Mesendoderm (in vitro differentiated cells): ENCODE data around the gene BBS1.
"Not testable (repeated sequence)": the region's sequence is repeated elsewhere in the genome, so short reads cannot be mapped to it uniquely, and the experiment has no call there.

ENCODE experiments used
- DNase-seq: peaks from one replicate; pipeline ENCODE4 v3.0.0; 2013
- H2AK5ac ChIP-seq: 2 replicates; pipeline ENCODE4 v1.6.1; 2013; ENCODE audit warnings: low read length, inconsistent platforms
- H2BK120ac ChIP-seq: 2 replicates; pipeline ENCODE4 v1.6.1; 2013; ENCODE audit warnings: low read depth, mild to moderate bottlenecking, low read length, moderate library complexity, mixed read lengths
- H2BK15ac ChIP-seq: replicated peaks from 2 replicates; pipeline ENCODE4 v1.6.1; 2013; ENCODE audit warnings: low read depth, mild to moderate bottlenecking, moderate library complexity
- H2BK5ac ChIP-seq: 2 replicates; pipeline ENCODE4 v1.6.1; 2013; ENCODE audit warnings: low read length, inconsistent platforms
- H3K18ac ChIP-seq: 2 replicates; pipeline ENCODE4 v1.6.1; 2013; ENCODE audit warnings: mild to moderate bottlenecking, low read length, mixed read lengths
- H3K23ac ChIP-seq: one replicate; pipeline ENCODE4 v1.6.1; 2013; ENCODE audit warnings: low read length
- H3K27ac ChIP-seq: 2 replicates; pipeline ENCODE4 v1.5.1; 2013; ENCODE audit warnings: low read depth, mild to moderate bottlenecking, inconsistent platforms, low read length, moderate library complexity
- H3K27me3 ChIP-seq: 2 replicates; pipeline ENCODE4 v1.6.1; 2013; ENCODE audit warnings: low read length, control low read depth, mild to moderate bottlenecking, inconsistent platforms; ENCODE audit not compliant: insufficient read depth, poor library complexity
- H3K36me3 ChIP-seq: 2 replicates; pipeline ENCODE4 v1.6.1; 2013; ENCODE audit warnings: low read length, inconsistent platforms; ENCODE audit not compliant: control insufficient read depth, insufficient read depth
- H3K4ac ChIP-seq: one replicate; pipeline ENCODE4 v1.6.1; 2013; ENCODE audit warnings: low read depth, mild to moderate bottlenecking, low read length, moderate library complexity
- H3K4me1 ChIP-seq: 2 replicates; pipeline ENCODE4 v1.6.1; 2013; ENCODE audit warnings: low read depth, low read length, inconsistent platforms; ENCODE audit not compliant: control insufficient read depth
- H3K4me2 ChIP-seq: 2 replicates; pipeline ENCODE4 v1.6.1; 2013; ENCODE audit warnings: low read length
- H3K4me3 ChIP-seq: 2 replicates; pipeline ENCODE4 v1.5.1; 2013; ENCODE audit warnings: mild to moderate bottlenecking, low read length
- H3K56ac ChIP-seq: one replicate; pipeline ENCODE4 v1.6.1; 2013; ENCODE audit warnings: low read length
- H3K79me1 ChIP-seq: 2 replicates; pipeline ENCODE4 v1.6.1; 2013; ENCODE audit warnings: low read length, inconsistent platforms
- H3K79me2 ChIP-seq: 2 replicates; pipeline ENCODE4 v1.6.1; 2013; ENCODE audit warnings: mild to moderate bottlenecking, low read length; ENCODE audit not compliant: control insufficient read depth, insufficient read depth
- H3K9ac ChIP-seq: 2 replicates; pipeline ENCODE4 v1.6.1; 2013; ENCODE audit warnings: low read length, inconsistent platforms
- H4K5ac ChIP-seq: one replicate; pipeline ENCODE4 v1.6.1; 2013; ENCODE audit warnings: low read length
- H4K8ac ChIP-seq: one replicate; pipeline ENCODE4 v1.6.1; 2013; ENCODE audit warnings: low read depth, mild to moderate bottlenecking, control low read depth, low read length, moderate library complexity
- WGBS: extraction: QIAGEN DNeasy Blood & Tissue Kit; methylation state at CpG from one replicate; pipeline ENCODE4 v1.1.7; 2013; ENCODE audit warnings: low lambda C conversion rate, missing lambda C conversion rate; ENCODE audit not compliant: insufficient coverage; ENCODE audit errors: extremely low coverage; 5-methylcytosine and 5-hydroxymethylcytosine counted together

Gene BBS1

DNA sequence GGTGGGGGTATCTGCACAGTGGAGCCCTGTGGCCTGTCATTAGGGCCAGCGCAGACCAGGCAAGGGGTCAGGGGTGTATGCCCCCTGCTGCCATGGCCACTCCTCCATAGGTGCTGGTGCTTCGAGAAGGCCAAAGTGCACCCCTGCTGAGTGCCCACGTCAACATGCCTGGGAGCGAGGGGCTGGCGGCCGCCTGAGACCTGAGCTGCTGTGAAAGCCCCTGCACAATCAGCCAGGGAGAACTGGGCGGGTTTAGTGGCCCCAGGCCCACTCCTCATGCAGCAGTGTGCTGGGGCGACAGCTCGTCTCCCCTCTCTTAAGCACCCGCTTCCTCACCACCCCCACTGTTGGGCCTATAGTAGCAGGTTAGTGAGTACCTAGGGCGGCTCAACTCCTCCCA lies 21.4 kb downstream of the BBS1 start:
- no CpG with 5 or more reads among the region's 11 CpGs for WGBS

DNA sequence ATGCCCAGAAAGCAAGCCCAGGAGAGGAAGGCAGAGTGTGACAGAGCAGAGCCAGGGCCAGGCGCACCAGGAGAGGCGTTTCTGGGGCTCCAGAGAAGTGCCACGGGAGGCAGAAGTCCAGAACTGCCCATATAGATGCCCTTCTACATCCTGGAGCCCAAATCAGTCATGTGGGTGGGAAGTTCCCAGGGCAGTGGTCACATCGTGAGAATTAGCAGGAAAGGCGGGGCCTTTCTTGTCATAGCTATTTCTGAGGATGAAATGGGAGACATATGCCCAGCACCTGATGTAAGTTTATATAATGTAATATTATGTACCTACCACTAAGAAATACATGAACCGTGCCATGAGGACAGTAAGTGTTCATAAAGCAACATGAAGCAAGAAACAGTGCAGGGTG lies 22.3 kb downstream of the BBS1 start:
- Histone ChIP-seq H4K5ac (no peak overlapping the region), H3K4me1 (no peaks in the 10 kb centered on the region), H3K27me3 (no peaks in the 10 kb centered on the region), H3K4ac (no peak overlapping the region), H3K36me3 (no peaks in the 10 kb centered on the region), H2AK5ac (no peak overlapping the region), H3K79me1 (no peaks in the 10 kb centered on the region), H3K9ac (no peak overlapping the region), H3K23ac (no peak overlapping the region), H3K4me3 (no peak overlapping the region), H4K8ac (no peak overlapping the region), H2BK120ac (no peak overlapping the region), H2BK5ac (no peak overlapping the region), H2BK15ac (no peak overlapping the region), H3K18ac (no peak overlapping the region), H3K27ac (no peak overlapping the region), H3K56ac (no peak overlapping the region), H3K4me2 (no peak overlapping the region), H3K79me2 (no peaks in the 10 kb centered on the region)
- DNase-seq: no peak
- WGBS: no CpG with 5 or more reads among the region's 6 CpGs

More for the DNA sequence above, 21.4 kb downstream of the BBS1 start:
- Histone ChIP-seq H2BK5ac (no peak overlapping the region), H3K56ac (no peak overlapping the region), H4K8ac (no peak overlapping the region), H3K4me3 (no peak overlapping the region), H3K27ac (no peak overlapping the region), H3K23ac (no peak overlapping the region), H4K5ac (no peak overlapping the region), H3K4ac (no peak overlapping the region), H3K27me3 (no peaks in the 10 kb centered on the region), H3K79me1 (no peaks in the 10 kb centered on the region), H3K4me1 (no peaks in the 10 kb centered on the region), H2BK15ac (no peak overlapping the region), H2BK120ac (no peak overlapping the region), H3K4me2 (no peak overlapping the region), H2AK5ac (no peak overlapping the region), H3K9ac (no peak overlapping the region), H3K79me2 (no peaks in the 10 kb centered on the region), H3K36me3 (no peaks in the 10 kb centered on the region), H3K18ac (no peak overlapping the region)
- DNase-seq: no peak

DNA sequence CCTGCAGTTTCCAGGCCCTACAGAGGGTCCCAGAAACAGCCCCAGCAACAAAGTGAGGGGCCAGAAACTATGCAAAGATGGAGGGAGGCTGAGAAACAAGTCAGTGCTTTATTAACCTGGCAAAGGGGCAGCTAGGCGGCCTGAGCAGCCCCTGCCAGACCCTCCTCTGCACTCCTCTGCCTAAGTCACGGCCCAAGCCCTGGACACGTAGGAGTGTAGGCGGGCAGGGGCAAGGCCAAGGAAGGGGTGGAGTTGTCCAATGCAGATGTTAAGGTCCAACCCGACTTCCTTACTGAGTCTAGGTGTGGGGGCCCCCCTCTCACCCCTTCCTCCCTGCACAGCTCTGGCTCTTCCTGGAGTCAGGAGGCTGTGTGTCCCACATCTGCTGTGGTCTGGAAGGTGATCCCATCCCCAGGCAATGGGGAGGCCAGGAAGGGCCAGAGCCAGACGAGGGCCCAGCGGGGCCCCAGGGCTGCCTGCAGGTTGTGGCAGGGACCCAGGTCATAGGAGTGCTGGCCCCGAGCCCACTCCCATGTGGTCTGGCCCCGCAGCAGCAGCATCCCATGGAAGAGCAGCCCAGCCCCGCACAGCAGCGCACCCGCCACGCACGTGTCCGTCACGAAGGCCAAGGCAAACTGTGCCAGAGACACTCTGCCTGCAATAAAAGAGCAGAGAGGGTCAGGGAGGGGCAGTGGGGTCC lies 28.9 kb downstream of the BBS1 start:
- no CpG with 5 or more reads among the region's 16 CpGs for WGBS
- H3K4ac ChIP-seq: no peak overlapping the region

DNA sequence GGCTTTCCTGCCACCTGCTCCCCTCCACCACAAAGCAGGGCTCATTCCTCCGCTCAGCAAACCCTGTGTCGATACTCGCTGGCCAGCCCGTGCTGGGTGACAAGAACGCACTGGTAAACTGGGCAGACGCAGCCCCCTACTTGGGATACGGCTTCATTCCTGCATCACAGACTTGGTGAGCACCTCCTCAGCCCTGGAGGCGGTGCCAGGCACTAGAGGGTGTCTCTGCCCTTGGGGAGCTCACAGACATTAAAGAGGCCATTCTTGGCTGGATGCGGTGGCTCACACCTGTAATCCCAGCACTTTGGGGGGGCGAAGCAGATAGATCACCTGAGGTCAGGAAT lies 29.4 kb downstream of the BBS1 start:
- no peak overlapping the region for H3K23ac ChIP-seq
- H3K4ac ChIP-seq: no peak overlapping the region
- no peak overlapping the region for H2BK15ac ChIP-seq
- no CpG with 5 or more reads among the region's 10 CpGs for WGBS
- no peak overlapping the region for H2AK5ac ChIP-seq
- H3K4me2 ChIP-seq: no peak overlapping the region
- no peak overlapping the region for H4K5ac ChIP-seq
- DNase-seq: no peak
- H4K8ac ChIP-seq: no peak overlapping the region
- no peak overlapping the region for H3K27ac ChIP-seq
- H3K4me1 ChIP-seq: no peaks in the 10 kb centered on the region
- H3K56ac ChIP-seq: no peak overlapping the region
- H2BK120ac ChIP-seq: no peak overlapping the region
- no peak overlapping the region for H2BK5ac ChIP-seq
- no peak overlapping the region for H3K18ac ChIP-seq
- H3K27me3 ChIP-seq: no peaks in the 10 kb centered on the region
- H3K36me3 ChIP-seq: no peaks in the 10 kb centered on the region
- no peaks in the 10 kb centered on the region for H3K79me1 ChIP-seq
- no peak overlapping the region for H3K4me3 ChIP-seq
- no peak overlapping the region for H3K9ac ChIP-seq
- H3K79me2 ChIP-seq: no peaks in the 10 kb centered on the region

More for the DNA sequence above, 28.9 kb downstream of the BBS1 start:
- Histone ChIP-seq H3K79me1 (no peaks in the 10 kb centered on the region), H2BK120ac (no peak overlapping the region), H3K27me3 (no peaks in the 10 kb centered on the region), H3K56ac (no peak overlapping the region), H4K8ac (no peak overlapping the region), H2BK15ac (no peak overlapping the region), H3K4me1 (no peaks in the 10 kb centered on the region), H3K36me3 (no peaks in the 10 kb centered on the region), H3K9ac (no peak overlapping the region), H4K5ac (no peak overlapping the region), H3K79me2 (no peaks in the 10 kb centered on the region), H2AK5ac (no peak overlapping the region), H2BK5ac (no peak overlapping the region), H3K27ac (no peak overlapping the region), H3K4me2 (no peak overlapping the region), H3K23ac (no peak overlapping the region), H3K18ac (no peak overlapping the region), H3K4me3 (no peak overlapping the region)
- no peak for DNase-seq

DNA sequence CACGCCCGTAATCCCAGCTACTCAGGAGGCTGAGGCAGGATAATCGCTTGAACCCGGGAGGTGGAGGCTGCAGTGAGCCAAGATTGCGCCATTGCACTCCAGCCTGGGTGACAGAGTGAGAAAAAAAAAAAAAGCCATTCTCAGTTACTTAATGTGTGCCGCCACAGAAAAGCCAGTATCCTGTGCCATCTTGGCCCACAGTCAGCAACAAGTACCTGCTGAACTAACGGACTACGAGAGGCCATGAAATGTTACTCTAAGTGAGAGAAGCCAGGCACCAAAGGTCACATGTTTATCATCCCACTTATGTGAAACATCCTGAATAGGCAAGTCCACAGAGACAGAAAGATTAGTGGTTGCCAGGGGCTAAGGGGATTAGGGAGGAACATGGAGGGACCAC lies 30.2 kb downstream of the BBS1 start:
- H3K27ac ChIP-seq, DNase-seq, H3K4me1 ChIP-seq, H3K9ac ChIP-seq, H3K36me3 ChIP-seq, H4K8ac ChIP-seq, H2BK15ac ChIP-seq, H3K56ac ChIP-seq, H3K79me2 ChIP-seq, H3K23ac ChIP-seq, H3K4me3 ChIP-seq, H4K5ac ChIP-seq, H3K4me2 ChIP-seq, H3K18ac ChIP-seq, H2BK5ac ChIP-seq, H3K4ac ChIP-seq, H3K79me1 ChIP-seq, H2BK120ac ChIP-seq, H3K27me3 ChIP-seq, H2AK5ac ChIP-seq: not testable (repeated sequence)
- WGBS: no CpG with 5 or more reads among the region's 8 CpGs

DNA sequence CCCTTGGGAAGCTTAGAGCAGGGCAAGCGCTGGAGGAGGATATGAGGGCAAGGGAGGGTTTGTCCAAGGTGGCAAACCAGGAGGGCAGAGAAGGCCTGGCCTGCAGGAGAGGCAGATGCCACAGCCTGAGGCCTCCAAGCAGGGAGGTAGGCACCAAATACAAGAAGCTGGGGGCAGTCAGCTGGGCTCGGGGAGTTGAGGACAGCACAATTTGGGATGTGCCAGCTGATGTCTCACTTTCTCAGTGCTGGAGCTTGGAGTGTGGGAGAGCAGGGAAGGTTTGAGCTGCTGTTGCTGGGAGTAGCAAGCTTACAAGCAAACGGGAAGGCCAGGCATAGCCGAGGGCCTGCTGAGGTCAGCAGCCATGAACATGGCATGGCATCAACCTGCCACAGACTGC lies 31.5 kb downstream of the BBS1 start:
- Histone ChIP-seq H3K79me2 (no peaks in the 10 kb centered on the region), H4K5ac (no peak overlapping the region), H2BK120ac (no peak overlapping the region), H2AK5ac (no peak overlapping the region), H3K23ac (no peak overlapping the region), H3K4me1 (no peaks in the 10 kb centered on the region), H3K27ac (no peak overlapping the region), H3K4ac (no peak overlapping the region), H3K9ac (no peak overlapping the region), H3K27me3 (no peaks in the 10 kb centered on the region), H4K8ac (no peak overlapping the region), H2BK5ac (no peak overlapping the region), H3K36me3 (no peaks in the 10 kb centered on the region), H3K4me2 (no peak overlapping the region), H3K56ac (no peak overlapping the region), H3K4me3 (no peak overlapping the region), H2BK15ac (no peak overlapping the region), H3K79me1 (no peaks in the 10 kb centered on the region), H3K18ac (no peak overlapping the region)
- no CpG with 5 or more reads among the region's 4 CpGs for WGBS
- no peak for DNase-seq
